Renal cortex interstitium (tissue), 11 donors: ENCODE measurements around the gene TMCC1. TPM values are rescaled to one million over a fixed set of nuclear protein-coding genes. Genes with fewer than 3 reads are reported as not detected.

Source experiments
- DNase-seq, 11 donors: peaks; one replicate each; pipeline ENCODE4 v3.0.0-alpha.2; 2013; ENCODE audit warnings: low read depth in 9 of 11, low spot score in 4 of 11; ENCODE audit errors: extremely low read depth in 1 of 11
- polyA plus RNA-seq, 3 donors: library from polyadenylated mRNA; unstranded; fragments of 120-200 nt; gene quantifications; one replicate each; pipeline ENCODE4 v1.2.1, GENCODE V29; 2013; ENCODE audit not compliant: insufficient read length in 3 of 3

TMCC1 gene
- polyA plus RNA-seq, 3 donors: 22.0 to 25.3 (median 25.3) TPM

DNA sequence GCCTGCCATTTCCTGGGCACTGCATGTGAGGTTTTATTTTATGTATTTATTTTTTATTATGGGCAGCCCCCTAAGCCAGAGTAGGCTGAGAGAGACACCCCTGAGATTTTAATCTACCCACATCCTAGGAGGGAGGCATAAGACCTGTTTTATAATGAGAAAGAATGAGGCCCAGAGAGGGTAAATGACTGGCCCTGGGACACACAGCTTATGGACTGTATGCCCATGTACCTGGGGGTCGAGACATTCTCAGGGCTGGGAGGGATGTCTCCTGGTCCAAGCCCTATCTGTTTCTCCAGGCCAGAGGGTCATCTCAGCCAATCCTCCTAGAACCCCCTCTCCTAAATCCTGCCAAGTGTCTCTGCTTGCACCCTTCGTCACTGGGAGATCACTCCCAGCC lies 293.2 kb downstream of the TMCC1 start:
- DNase-seq: no peak

DNA sequence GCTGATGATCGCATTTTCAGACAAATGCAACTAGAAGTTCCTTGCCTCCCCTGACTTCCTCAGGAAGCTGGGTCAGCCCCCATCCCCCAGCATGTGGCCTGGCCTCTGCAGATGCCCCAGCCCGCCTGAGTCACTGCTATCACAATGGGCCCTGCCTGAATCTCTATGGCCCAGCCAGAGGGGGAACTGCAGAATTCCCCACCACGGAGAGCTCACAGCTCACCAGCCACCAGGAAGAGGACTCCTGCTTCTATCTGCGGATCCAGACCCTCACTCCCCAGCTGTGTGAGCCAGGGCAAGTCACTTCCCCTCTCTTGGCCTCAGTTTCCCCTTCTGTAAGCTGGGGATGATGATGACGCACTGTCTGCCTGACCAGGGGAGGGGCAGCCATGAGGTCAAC lies 293.9 kb downstream of the TMCC1 start:
- DNase-seq: no peak

DNA sequence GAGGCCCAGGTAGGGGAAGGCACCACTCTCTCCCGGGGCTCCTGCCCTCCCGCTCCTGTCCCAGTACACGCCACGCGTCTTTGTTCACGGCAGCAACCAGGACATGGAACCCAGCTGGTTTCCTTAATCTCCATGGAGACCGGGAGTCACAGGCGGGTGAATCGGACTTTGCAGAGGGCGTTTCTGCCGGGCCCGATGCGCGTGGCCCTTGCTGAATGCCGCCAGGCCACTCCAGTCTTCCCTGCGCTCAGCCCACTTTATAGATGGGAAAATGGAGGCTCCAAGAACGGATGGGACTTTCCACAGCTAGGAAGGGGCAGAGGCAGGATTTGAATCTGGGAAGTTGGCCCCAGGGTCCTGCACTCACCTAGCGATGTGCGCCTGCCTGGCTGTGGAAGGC lies 294.4 kb downstream of the TMCC1 start:
- no peak for DNase-seq

DNA sequence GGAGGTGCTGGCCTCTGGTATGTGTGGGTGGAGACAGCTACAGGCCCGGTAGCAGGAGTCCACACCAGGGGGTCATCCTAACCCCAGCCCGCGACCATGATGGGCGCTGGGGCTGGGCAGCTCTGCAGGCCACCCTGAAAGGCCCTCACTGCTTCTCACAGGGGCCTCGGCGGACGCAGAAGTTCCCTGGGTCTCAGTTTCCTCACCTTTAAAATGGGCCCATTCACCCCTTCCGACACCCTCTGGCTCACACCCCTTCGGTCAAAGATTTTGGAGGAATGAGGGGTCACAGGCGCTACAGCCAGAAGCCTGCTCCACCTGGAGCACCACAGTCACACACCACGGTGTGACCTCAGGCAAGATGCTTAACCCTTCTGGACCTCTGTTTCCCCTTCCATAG lies 295.0 kb downstream of the TMCC1 start:
- no peak for DNase-seq

DNA sequence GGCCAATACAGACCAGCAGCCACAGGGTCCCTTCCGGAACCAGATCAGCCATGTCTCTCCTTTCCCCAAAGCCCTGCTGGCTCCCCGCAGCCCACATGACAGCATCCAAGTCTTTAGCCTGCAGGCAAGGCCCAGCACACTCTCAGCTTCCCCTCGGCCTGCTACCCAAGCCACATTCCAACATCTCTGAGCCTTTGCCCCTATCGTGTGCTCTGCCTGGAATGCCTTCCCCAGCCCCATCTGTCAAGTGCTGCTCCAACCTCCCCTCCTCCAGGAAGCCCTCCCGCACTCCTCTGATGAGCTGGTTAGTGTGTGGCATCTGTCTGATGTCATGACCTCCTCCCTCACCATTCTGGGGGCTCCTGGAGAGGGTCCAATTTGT lies 295.5 kb downstream of the TMCC1 start:
- no peak for DNase-seq

Other genes with a start within 250 kb of the TMCC1 start
- under 1 TPM; 0.16 to 0.63 (median 0.44) TPM for gene TRH, start 81.0 kb upstream of the TMCC1 start, polyA plus RNA-seq
- 1 to 10 TPM; 1.3 to 2.8 (median 2.0) TPM for gene ALG1L2, start 188.1 kb upstream of the TMCC1 start, polyA plus RNA-seq